H9 (cell line): ENCODE results near the gene TRABD2B. TPM values are rescaled to one million over a fixed set of nuclear protein-coding genes. Genes with fewer than 3 reads are reported as not detected.

Experiments
- DNase-seq: peaks from one replicate; pipeline ENCODE4 v3.0.0-alpha.2; 2017
- H2AFZ ChIP-seq: one replicate; pipeline ENCODE4 v1.6.1; 2013; ENCODE audit warnings: mild to moderate bottlenecking, low read length, control low read depth, moderate library complexity
- H2AK5ac ChIP-seq: 2 replicates; pipeline ENCODE4 v1.6.1; 2013; ENCODE audit warnings: low read length, control low read depth, mixed read lengths; ENCODE audit not compliant: insufficient read length
- H2BK120ac ChIP-seq: one replicate; pipeline ENCODE4 v1.6.1; 2013; ENCODE audit warnings: low read depth, mild to moderate bottlenecking, low read length, control low read depth, inconsistent platforms; ENCODE audit not compliant: poor library complexity, severe bottlenecking
- H2BK12ac ChIP-seq: 2 replicates; pipeline ENCODE4 v1.6.1; 2013; ENCODE audit warnings: low read length, control low read depth, mixed read lengths, low read depth; ENCODE audit not compliant: insufficient read length
- H2BK15ac ChIP-seq: 2 replicates; pipeline ENCODE4 v1.6.1; 2013; ENCODE audit warnings: low read depth, low read length, control low read depth
- H2BK20ac ChIP-seq: one replicate; pipeline ENCODE4 v1.6.1; 2013; ENCODE audit warnings: low read depth, mild to moderate bottlenecking, low read length, control low read depth, inconsistent platforms; ENCODE audit not compliant: poor library complexity, severe bottlenecking
- H2BK5ac ChIP-seq: 2 replicates; pipeline ENCODE4 v1.6.1; 2013; ENCODE audit warnings: low read length, control low read depth, mixed read lengths; ENCODE audit not compliant: insufficient read length
- H3K14ac ChIP-seq: 2 replicates; pipeline ENCODE4 v1.6.1; 2013; ENCODE audit warnings: low read length, control low read depth; ENCODE audit not compliant: insufficient read depth
- H3K18ac ChIP-seq: 2 replicates; pipeline ENCODE4 v1.6.1; 2013; ENCODE audit warnings: low read depth, mild to moderate bottlenecking, mixed read lengths, low read length, control low read depth; ENCODE audit not compliant: insufficient read length
- H3K23ac ChIP-seq: 2 replicates; pipeline ENCODE4 v1.6.1; 2013; ENCODE audit warnings: low read length, control low read depth, mixed read lengths, low read depth; ENCODE audit not compliant: insufficient read length
- H3K23me2 ChIP-seq: 2 replicates; pipeline ENCODE4 v1.6.1; 2013; ENCODE audit warnings: low read depth, mild to moderate bottlenecking, mixed read lengths, low read length, control low read depth; ENCODE audit not compliant: insufficient read length, poor library complexity, severe bottlenecking
- H3K27ac ChIP-seq: 2 replicates; pipeline ENCODE4 v1.5.1; 2013; ENCODE audit warnings: low read length, control low read depth, mixed read lengths, low read depth; ENCODE audit not compliant: insufficient read length
- H3K27me3 ChIP-seq: 2 replicates; pipeline ENCODE4 v1.6.1; 2013; ENCODE audit warnings: low read length, control low read depth, inconsistent platforms; ENCODE audit not compliant: insufficient read depth
- H3K4ac ChIP-seq: 2 replicates; pipeline ENCODE4 v1.6.1; 2013; ENCODE audit warnings: low read depth, mild to moderate bottlenecking, control low read depth, inconsistent platforms, low read length, moderate library complexity
- H3K4me1 ChIP-seq: 2 replicates; pipeline ENCODE4 v1.6.1; 2013; ENCODE audit warnings: low read length, control low read depth, inconsistent platforms; ENCODE audit not compliant: insufficient read depth
- H3K4me2 ChIP-seq: 2 replicates; pipeline ENCODE4 v1.6.1; 2013; ENCODE audit warnings: low read length, control low read depth, mixed read lengths; ENCODE audit not compliant: insufficient read length, insufficient read depth
- H3K56ac ChIP-seq: 2 replicates; pipeline ENCODE4 v1.6.1; 2013; ENCODE audit warnings: low read depth, mild to moderate bottlenecking, mixed read lengths, low read length, control low read depth; ENCODE audit not compliant: insufficient read length
- H3K79me1 ChIP-seq: 2 replicates; pipeline ENCODE4 v1.6.1; 2013; ENCODE audit warnings: low read depth, mild to moderate bottlenecking, moderate library complexity, low read length, control low read depth, inconsistent platforms; ENCODE audit not compliant: insufficient read depth, poor library complexity, severe bottlenecking
- H3K79me2 ChIP-seq: 2 replicates; pipeline ENCODE4 v1.6.1; 2013; ENCODE audit warnings: low read length, control low read depth, inconsistent platforms; ENCODE audit not compliant: insufficient read depth
- H3K9ac ChIP-seq: 2 replicates; pipeline ENCODE4 v1.6.1; 2013; ENCODE audit warnings: low read length, control low read depth, mixed read lengths; ENCODE audit not compliant: insufficient read length; ENCODE audit errors: extremely low read depth
- H3K9me3 ChIP-seq: one replicate; pipeline ENCODE4 v1.6.1; 2013; ENCODE audit warnings: low read depth, low read length, inconsistent platforms; ENCODE audit not compliant: control insufficient read depth
- H3T11ph ChIP-seq: one replicate; pipeline ENCODE4 v1.6.1; 2013; ENCODE audit warnings: mild to moderate bottlenecking, low read length, control low read depth, inconsistent platforms
- H4K20me1 ChIP-seq: one replicate; pipeline ENCODE4 v1.6.1; 2013; ENCODE audit not compliant: control insufficient read depth, insufficient read length, insufficient read depth
- H4K5ac ChIP-seq: 2 replicates; pipeline ENCODE4 v1.6.1; 2013; ENCODE audit warnings: low read depth, mild to moderate bottlenecking, mixed read lengths, low read length, control low read depth; ENCODE audit not compliant: insufficient read length
- H4K8ac ChIP-seq: replicated peaks from 2 replicates; pipeline ENCODE4 v1.6.1; 2013; ENCODE audit warnings: low read length, control low read depth, mixed read lengths, low read depth; ENCODE audit not compliant: insufficient read length
- H4K91ac ChIP-seq: 2 replicates; pipeline ENCODE4 v1.6.1; 2013; ENCODE audit warnings: low read depth, mild to moderate bottlenecking, moderate library complexity, mixed read lengths, low read length, control low read depth; ENCODE audit not compliant: insufficient read length
- H3K27ac Mint-ChIP-seq, 3 experiments: 2 replicates in 2 of 3; 3 replicates in 1 of 3; pipeline ENCODE4 v1.8.0; 2020 to 2021; ENCODE audit warnings: mixed read lengths in 3 of 3, mild to moderate bottlenecking in 1 of 3, moderate library complexity in 1 of 3
- H3K27me3 Mint-ChIP-seq: 2 replicates; pipeline ENCODE4 v1.8.0; 2021; ENCODE audit warnings: low read depth, mild to moderate bottlenecking, moderate library complexity, mixed read lengths
- H3K36me3 Mint-ChIP-seq, 3 experiments: 2 replicates in 2 of 3; 3 replicates in 1 of 3; pipeline ENCODE4 v1.8.0; 2020 to 2021; ENCODE audit warnings: low read depth in 3 of 3, mixed read lengths in 3 of 3; ENCODE audit not compliant: insufficient read depth in 1 of 3
- H3K4me1 Mint-ChIP-seq, 2 experiments: 2 replicates each; pipeline ENCODE4 v1.8.0; 2020; ENCODE audit warnings: mixed read lengths in 2 of 2
- H3K4me3 Mint-ChIP-seq, 2 experiments: 2 replicates in 1 of 2; 3 replicates in 1 of 2; pipeline ENCODE4 v1.8.0; 2020 to 2021; ENCODE audit warnings: mild to moderate bottlenecking in 2 of 2, mixed read lengths in 2 of 2, moderate library complexity in 1 of 2
- H3K9me3 Mint-ChIP-seq, 2 experiments: 2 replicates in 1 of 2; 3 replicates in 1 of 2; pipeline ENCODE4 v1.8.0; 2020; ENCODE audit warnings: mild to moderate bottlenecking in 2 of 2, mixed read lengths in 2 of 2, moderate library complexity in 1 of 2
- CTCF ChIP-seq: fragments of 200-600 bp; sonication (generic); conservative IDR thresholded peaks from 3 replicates; pipeline ENCODE4 v1.8.0; 2021; ENCODE audit warnings: antibody characterized with exemption, mild to moderate bottlenecking
- WGBS: extraction: QIAGEN DNeasy Blood & Tissue Kit; methylation state at CpG from one replicate; pipeline ENCODE4 v1.1.7; 2013; ENCODE audit warnings: missing lambda C conversion rate, low lambda C conversion rate, mixed read lengths; ENCODE audit not compliant: insufficient read length; ENCODE audit errors: extremely low coverage; 5-methylcytosine and 5-hydroxymethylcytosine counted together
- total RNA-seq: library from RNA; stranded (reverse); gene quantifications from 2 replicates; pipeline ENCODE4 v1.2.1, GENCODE V29; 2021

TRABD2B gene
- total RNA-seq, 1 experiment from 2014 or later, result 2.3 TPM

GRCh38 chr1:47876587-47876963 is 120.6 kb downstream of the TRABD2B start:
- no peak overlapping the region for H4K8ac ChIP-seq
- H3K9me3 ChIP-seq, result no peaks in the 10 kb centered on the region
- H3K27ac Mint-ChIP-seq, result no peak overlapping the region
- no peaks in the 10 kb centered on the region for H3K9me3 Mint-ChIP-seq
- no peak overlapping the region for H2BK5ac ChIP-seq
- no peak overlapping the region for H2AK5ac ChIP-seq
- no peaks in the 10 kb centered on the region; the same call in 1 of the 2 replicates for H3K27me3 Mint-ChIP-seq
- no peaks in the 10 kb centered on the region for H3K4me1 ChIP-seq
- H3K27ac ChIP-seq, result no peak overlapping the region
- H3K56ac ChIP-seq, result no peak overlapping the region
- no CpG with 5 or more reads among the region's 4 CpGs for WGBS
- no peaks in the 10 kb centered on the region for H3K23me2 ChIP-seq
- no peak overlapping the region for H2BK120ac ChIP-seq
- no peaks in the 10 kb centered on the region for H4K20me1 ChIP-seq
- H3K14ac ChIP-seq, result no peak overlapping the region
- no peak overlapping the region for H3K18ac ChIP-seq
- H3K4me2 ChIP-seq, result no peak overlapping the region
- peaks cover 10 to 16% of the 10 kb centered on the region in 2 experiments; a peak in 3 of 4 replicates for H3K4me1 Mint-ChIP-seq
- no peak overlapping the region for H2BK15ac ChIP-seq
- no peak for DNase-seq
- no peak overlapping the region for H3K9ac ChIP-seq
- H3K36me3 Mint-ChIP-seq, result no peaks in the 10 kb centered on the region; a peak in 1 of 7 replicates
- TF ChIP-seq CTCF, result no peak
- H4K5ac ChIP-seq, result no peak overlapping the region
- H2BK20ac ChIP-seq, result no peak overlapping the region
- H3K4ac ChIP-seq, result no peak overlapping the region
- H2BK12ac ChIP-seq, result no peak overlapping the region
- no peaks in the 10 kb centered on the region for H3K27me3 ChIP-seq
- H3T11ph ChIP-seq, result no peak overlapping the region
- no peak overlapping the region for H4K91ac ChIP-seq
- no peak overlapping the region for H2AFZ ChIP-seq
- H3K79me2 ChIP-seq, result no peaks in the 10 kb centered on the region
- H3K4me3 Mint-ChIP-seq, result no peak overlapping the region
- H3K79me1 ChIP-seq, result no peaks in the 10 kb centered on the region
- no peak overlapping the region for H3K23ac ChIP-seq
